CD14-positive monocyte (primary cell): ENCODE measurements around the gene CDK18. TPM values are rescaled to one million over a fixed set of nuclear protein-coding genes. Genes with fewer than 3 reads are reported as not detected.

ENCODE experiments used
- DNase-seq, 3 donors: peaks; one replicate each; pipeline ENCODE4 v3.0.0-alpha.2; 2011 to 2022
- H2AFZ ChIP-seq: 2 replicates; pipeline ENCODE4 v1.6.0; 2012; ENCODE audit warnings: mild to moderate bottlenecking, low read depth, low read length, inconsistent platforms; ENCODE audit not compliant: insufficient read depth, poor library complexity, severe bottlenecking
- H3K27ac ChIP-seq, 2 donors: 1 replicate in 1 of 2; 2 replicates in 1 of 2; pipeline ENCODE4 v1.5.1; 2012 to 2013; ENCODE audit warnings: low read length in 2 of 2, control low read depth in 1 of 2, inconsistent platforms in 1 of 2, low read depth in 1 of 2, mild to moderate bottlenecking in 1 of 2
- H3K27me3 ChIP-seq, 2 donors: one replicate each; pipeline versions ENCODE4 v1.6.0 to v1.6.1; 2011 to 2013; ENCODE audit warnings: low read length in 2 of 2; ENCODE audit not compliant: control insufficient read depth in 2 of 2, insufficient read depth in 2 of 2
- H3K36me3 ChIP-seq, 2 donors: replicated peaks in 1 of 2; 1 replicate in 1 of 2; 2 replicates in 1 of 2; pipeline versions ENCODE4 v1.5.1 to v1.6.1; 2012 to 2013; ENCODE audit warnings: low read length in 2 of 2, control low read depth in 1 of 2, inconsistent platforms in 1 of 2, mild to moderate bottlenecking in 1 of 2; ENCODE audit not compliant: insufficient read depth in 2 of 2, control insufficient read depth in 1 of 2
- H3K4me1 ChIP-seq, 2 donors: 1 replicate in 1 of 2; 2 replicates in 1 of 2; pipeline versions ENCODE4 v1.5.1 to v1.6.1; 2012 to 2013; ENCODE audit warnings: low read length in 2 of 2, control low read depth in 1 of 2, inconsistent platforms in 1 of 2, mild to moderate bottlenecking in 1 of 2, moderate library complexity in 1 of 2; ENCODE audit not compliant: insufficient read depth in 2 of 2, control insufficient read depth in 1 of 2
- H3K4me2 ChIP-seq: replicated peaks from 2 replicates; pipeline ENCODE3; 2012; ENCODE audit warnings: low read length, moderate library complexity, mild to moderate bottlenecking; ENCODE audit not compliant: poor library complexity, severe bottlenecking; ENCODE audit errors: extremely low read depth
- H3K4me3 ChIP-seq, 3 experiments: fragments of 200-600 bp in 1 of 3; sonication (generic) in 1 of 3; replicated peaks in 1 of 3; 1 replicate in 2 of 3; 2 replicates in 1 of 3; pipeline ENCODE4 v1.5.1; 2011 to 2013; ENCODE audit warnings: low read length in 3 of 3, mild to moderate bottlenecking in 3 of 3, control low read depth in 2 of 3, low read depth in 2 of 3, inconsistent platforms in 1 of 3, moderate library complexity in 1 of 3
- H3K79me2 ChIP-seq: 2 replicates; pipeline ENCODE4 v1.6.0; 2012; ENCODE audit warnings: mild to moderate bottlenecking, control low read depth, inconsistent platforms, low read length, moderate library complexity; ENCODE audit not compliant: insufficient read depth
- H3K9ac ChIP-seq: 2 replicates; pipeline ENCODE4 v1.6.0; 2017; ENCODE audit warnings: low read length, mild to moderate bottlenecking; ENCODE audit not compliant: insufficient read depth, poor library complexity, severe bottlenecking
- H3K9me3 ChIP-seq, 2 donors: replicated peaks in 1 of 2; 1 replicate in 1 of 2; 2 replicates in 1 of 2; pipeline versions ENCODE4 v1.5.1 to v1.6.1; 2012 to 2013; ENCODE audit warnings: low read length in 2 of 2, control low read depth in 1 of 2; ENCODE audit not compliant: control insufficient read depth in 1 of 2, insufficient read depth in 1 of 2
- H4K20me1 ChIP-seq: 2 replicates; pipeline ENCODE4 v1.6.0; 2012; ENCODE audit warnings: mild to moderate bottlenecking, low read length, control low read depth, moderate library complexity; ENCODE audit not compliant: insufficient read depth
- H3K27ac Mint-ChIP-seq, 7 donors: one replicate each; pipeline ENCODE4 v1.8.0; 2020; ENCODE audit warnings: mild to moderate bottlenecking in 7 of 7, mixed read lengths in 7 of 7, moderate library complexity in 6 of 7, inconsistent platforms in 2 of 7
- H3K27me3 Mint-ChIP-seq, 3 donors: one replicate each; pipeline ENCODE4 v1.8.0; 2021 to 2022; ENCODE audit warnings: low read depth in 3 of 3, mild to moderate bottlenecking in 3 of 3, mixed read lengths in 3 of 3, moderate library complexity in 3 of 3, inconsistent platforms in 1 of 3
- H3K36me3 Mint-ChIP-seq, 2 donors: one replicate each; pipeline ENCODE4 v1.8.0; 2020; ENCODE audit warnings: mixed read lengths in 2 of 2, inconsistent platforms in 1 of 2, mild to moderate bottlenecking in 1 of 2
- H3K4me1 Mint-ChIP-seq: one replicate; pipeline ENCODE4 v1.8.0; 2020; ENCODE audit warnings: mild to moderate bottlenecking, mixed read lengths
- H3K4me3 Mint-ChIP-seq, 2 donors: one replicate each; pipeline ENCODE4 v1.8.0; 2020; ENCODE audit warnings: mild to moderate bottlenecking in 2 of 2, mixed read lengths in 2 of 2, moderate library complexity in 1 of 2
- H3K9me3 Mint-ChIP-seq, 7 donors: one replicate each; pipeline ENCODE4 v1.8.0; 2020 to 2022; ENCODE audit warnings: mixed read lengths in 7 of 7, mild to moderate bottlenecking in 6 of 7, moderate library complexity in 6 of 7, inconsistent platforms in 2 of 7
- CTCF ChIP-seq: fragments of 200-600 bp; IDR thresholded peaks from one replicate; pipeline ENCODE4 v1.8.0; 2022; ENCODE audit warnings: antibody characterized with exemption, mild to moderate bottlenecking
- WGBS: methylation state at CpG from one replicate; pipeline ENCODE4 v1.1.5; 2013; ENCODE audit warnings: missing lambda C conversion rate; ENCODE audit not compliant: insufficient coverage; 5-methylcytosine and 5-hydroxymethylcytosine counted together
- intact Hi-C, 2 donors: fragments of 100-400 bp; cut with micrococcal nuclease; formaldehyde crosslinking; loops; one replicate each; pipeline versions ENCODE4 v1.15.0 to v1.15.1; 2023
- polyA plus RNA-seq, 3 donors: library from polyadenylated mRNA; depleted of rRNA in 1 of 3; unstranded in 2 of 3; stranded (reverse) in 1 of 3; fragments of 300-500 nt in 2 of 3; fragments of >200 nt in 1 of 3; fragmentation: Illumina TruSeq in 2 of 3; gene quantifications; 1 replicate in 2 of 3; 2 replicates in 1 of 3; pipeline ENCODE4 v1.2.3, GENCODE V29; 2012 to 2021

Gene CDK18
- polyA plus RNA-seq, 3 donors = 0.48 to 4.4 (median 0.66) TPM

GRCh38 chr1:205519541-205520131, 15.2 kb downstream of the CDK18 start:
- DNase-seq = no peak
- Mint-ChIP-seq H3K27ac (no peak overlapping the region), H3K4me1 (peaks cover 6% of the 10 kb centered on the region), H3K4me3 (no peak overlapping the region), H3K36me3 (no peaks in the 10 kb centered on the region), H3K9me3 (peaks cover 0 to 2% (median 0%) of the 10 kb centered on the region in 7 donors), H3K27me3 (peaks cover 0 to 1% (median 1%) of the 10 kb centered on the region in 3 donors)
- Histone ChIP-seq H3K9me3 (no peaks in the 10 kb centered on the region), H3K4me1 (peaks cover 4 to 7% of the 10 kb centered on the region in 2 donors), H3K9ac (no peak overlapping the region), H3K4me2 (no peak overlapping the region), H2AFZ (no peak overlapping the region), H3K27me3 (no peaks in the 10 kb centered on the region), H3K4me3 (no peak overlapping the region), H3K36me3 (no peaks in the 10 kb centered on the region), H4K20me1 (no peaks in the 10 kb centered on the region), H3K79me2 (no peaks in the 10 kb centered on the region), H3K27ac (no peak overlapping the region)
- intact Hi-C loops = loop anchor here (10.0 kb wide), 3 partner anchors 115 to 245 kb away; partner anchors contain the start of gene ELK4 (in 1 of the 2)
- TF ChIP-seq CTCF = no peak
- WGBS = 40% methylated on average over 1 of the region's 6 CpGs

GRCh38 chr1:205520709-205521108, 16.2 kb downstream of the CDK18 start:
- Histone ChIP-seq H3K4me1 (no peaks in the 10 kb centered on the region), H4K20me1 (no peaks in the 10 kb centered on the region), H3K9ac (no peak overlapping the region), H3K9me3 (no peaks in the 10 kb centered on the region), H3K36me3 (no peaks in the 10 kb centered on the region), H2AFZ (no peak overlapping the region), H3K79me2 (no peaks in the 10 kb centered on the region), H3K4me2 (no peak overlapping the region), H3K27ac (no peak overlapping the region), H3K4me3 (no peak overlapping the region), H3K27me3 (no peaks in the 10 kb centered on the region)
- intact Hi-C loops = loop anchor here (10.0 kb wide), 3 partner anchors 114 to 246 kb away; partner anchors contain the start of gene ELK4 (in 1 of the 2)
- Mint-ChIP-seq H3K9me3 (peaks cover 0 to 2% (median 0%) of the 10 kb centered on the region in 7 donors), H3K4me3 (no peak overlapping the region), H3K4me1 (peaks cover 3% of the 10 kb centered on the region), H3K27ac (peak overlapping the region in 1 of 7 donors; percentile 71), H3K36me3 (no peaks in the 10 kb centered on the region), H3K27me3 (peaks cover 0 to 1% (median 1%) of the 10 kb centered on the region in 3 donors)
- no CpG with 5 or more reads among the region's 4 CpGs for WGBS
- TF ChIP-seq CTCF = no peak
- no peak for DNase-seq
